GM12801 (cell line): ENCODE results near the gene EOMES.

ENCODE experiments used
- TF ChIP-seq, protein P1 (sequence below): IDR thresholded peaks from one replicate; pipeline ENCODE4 v1.5.1; 2011; ENCODE audit warnings: control low read depth; ENCODE audit not compliant: insufficient read length; ENCODE audit errors: extremely low read depth

EOMES gene

DNA sequence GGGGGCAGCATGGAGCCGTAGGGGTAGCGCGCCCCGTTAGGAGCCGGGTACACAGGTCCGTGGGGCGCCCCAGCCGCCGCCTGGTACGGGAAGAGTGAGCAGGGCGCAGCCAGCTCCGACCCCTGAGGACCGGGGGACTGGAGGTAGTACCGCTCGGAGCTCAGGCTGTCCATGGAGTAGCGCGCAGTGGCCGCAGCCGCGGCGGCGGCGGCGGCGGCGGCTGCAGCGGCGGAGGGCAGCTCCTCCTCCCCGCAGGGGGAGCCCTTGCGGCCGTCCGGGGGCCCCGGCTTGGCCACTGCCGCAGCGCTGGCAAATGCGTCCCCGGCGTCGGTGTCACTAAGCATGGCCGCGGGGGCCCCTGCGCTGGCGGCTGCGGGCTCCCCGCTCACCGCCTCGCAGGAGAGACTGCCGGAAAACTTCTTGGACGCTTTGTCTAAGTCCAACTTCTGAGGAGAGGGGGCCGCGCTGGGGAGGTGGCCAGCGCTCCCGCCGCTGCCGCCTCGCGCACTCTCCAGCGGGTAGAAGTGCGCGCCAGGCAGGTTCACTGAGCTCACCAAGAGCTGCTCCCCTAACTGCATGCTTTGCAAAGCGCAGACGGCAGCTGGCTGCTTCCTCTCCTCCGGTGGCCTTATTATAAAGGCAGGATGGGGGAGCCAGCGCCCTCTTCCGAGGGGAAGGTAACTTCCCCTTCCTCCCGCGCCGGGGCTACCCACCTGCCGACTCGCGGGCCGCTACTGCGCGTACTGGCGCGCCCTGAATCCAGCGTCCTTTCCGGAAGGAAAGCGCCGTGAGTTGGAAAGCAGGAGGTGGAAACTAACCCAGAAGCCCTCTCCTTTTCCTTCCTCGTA lies at the start of gene EOMES:
Gene EOMES (minus strand): TSS at position 607 of the 848 bp plus-strand sequence. CDS start 29 bp downstream, at position 578.
- TF ChIP-seq, protein P1, sequence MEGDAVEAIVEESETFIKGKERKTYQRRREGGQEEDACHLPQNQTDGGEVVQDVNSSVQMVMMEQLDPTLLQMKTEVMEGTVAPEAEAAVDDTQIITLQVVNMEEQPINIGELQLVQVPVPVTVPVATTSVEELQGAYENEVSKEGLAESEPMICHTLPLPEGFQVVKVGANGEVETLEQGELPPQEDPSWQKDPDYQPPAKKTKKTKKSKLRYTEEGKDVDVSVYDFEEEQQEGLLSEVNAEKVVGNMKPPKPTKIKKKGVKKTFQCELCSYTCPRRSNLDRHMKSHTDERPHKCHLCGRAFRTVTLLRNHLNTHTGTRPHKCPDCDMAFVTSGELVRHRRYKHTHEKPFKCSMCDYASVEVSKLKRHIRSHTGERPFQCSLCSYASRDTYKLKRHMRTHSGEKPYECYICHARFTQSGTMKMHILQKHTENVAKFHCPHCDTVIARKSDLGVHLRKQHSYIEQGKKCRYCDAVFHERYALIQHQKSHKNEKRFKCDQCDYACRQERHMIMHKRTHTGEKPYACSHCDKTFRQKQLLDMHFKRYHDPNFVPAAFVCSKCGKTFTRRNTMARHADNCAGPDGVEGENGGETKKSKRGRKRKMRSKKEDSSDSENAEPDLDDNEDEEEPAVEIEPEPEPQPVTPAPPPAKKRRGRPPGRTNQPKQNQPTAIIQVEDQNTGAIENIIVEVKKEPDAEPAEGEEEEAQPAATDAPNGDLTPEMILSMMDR, result no peak

DNA sequence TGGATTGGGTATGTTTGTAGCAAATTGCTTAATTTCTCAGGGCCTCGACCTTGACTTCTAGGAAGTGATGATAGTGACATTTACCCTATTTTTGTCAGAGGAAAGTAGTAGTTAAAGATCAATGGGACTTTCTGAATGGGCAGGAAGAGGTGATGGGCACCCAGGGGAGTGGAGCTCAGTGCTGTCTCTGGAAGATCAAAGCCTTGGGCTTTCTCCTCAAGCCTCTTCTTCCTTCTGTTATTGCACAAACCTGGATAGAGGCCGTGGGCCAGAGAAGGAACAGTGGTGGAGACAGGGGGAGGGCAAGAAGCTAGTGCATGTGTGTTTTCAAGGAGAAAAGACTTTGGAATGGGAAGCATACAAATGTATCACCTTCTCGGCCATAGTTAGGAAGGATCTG lies 44.9 kb upstream of the EOMES start:
- TF ChIP-seq, protein P1, result no peak

DNA sequence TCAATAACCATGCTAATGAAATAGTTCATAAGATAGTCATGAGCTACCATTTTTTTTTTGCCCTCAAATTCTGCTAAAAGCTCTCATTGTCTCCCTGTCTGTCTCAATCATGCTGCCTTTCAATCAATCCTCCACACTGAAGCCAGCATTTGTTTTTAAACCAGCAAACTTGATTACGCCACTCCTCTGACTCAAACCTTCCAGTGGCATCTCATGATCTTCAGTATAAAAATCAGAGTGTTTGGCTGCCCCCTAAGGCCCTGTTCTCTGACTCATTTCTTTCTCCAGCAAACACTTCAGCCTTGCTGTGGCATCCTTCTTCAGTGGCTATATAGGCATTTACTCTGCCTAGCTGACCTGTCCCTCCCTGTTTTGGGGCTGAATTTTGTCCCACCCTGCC lies 36.0 kb upstream of the EOMES start:
- TF ChIP-seq, protein P1, result no peak

- TF ChIP-seq, protein P1, result no peak
Measured at GRCh38 chr3:27756877-27757276, 34.8 kb upstream of the EOMES start.

GRCh38 chr3:27752926-27753325 lies 30.8 kb upstream of the EOMES start:
- TF ChIP-seq, protein P1, result no peak

DNA sequence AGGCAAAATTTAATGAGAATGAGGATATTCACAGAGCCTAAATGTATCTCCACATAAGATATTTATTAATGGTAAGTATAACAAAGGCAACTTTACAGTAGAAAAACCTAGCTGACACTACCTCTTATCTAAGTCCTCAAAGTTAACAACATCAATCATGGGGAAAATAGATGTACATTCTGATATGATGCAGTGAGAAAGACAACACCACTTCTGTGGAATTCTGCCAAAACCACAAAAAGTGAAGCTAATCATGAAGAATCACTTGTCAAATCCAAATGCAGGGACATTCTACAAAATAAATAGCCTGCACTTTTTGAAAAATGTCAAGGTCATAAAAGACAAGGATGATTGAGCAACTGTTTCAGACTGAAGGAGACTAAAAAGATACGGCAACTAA lies 27.5 kb upstream of the EOMES start:
- TF ChIP-seq, protein P1, result no peak

- TF ChIP-seq, protein P1, result no peak
Measured at GRCh38 chr3:27746838-27747237, 24.7 kb upstream of the EOMES start.
